SJCRH30 (cell line): ENCODE measurements around the gene LRRC47. TPM values are rescaled to one million over a fixed set of nuclear protein-coding genes. Genes with fewer than 3 reads are reported as not detected.
A peak's percentile ranks its signal among the peaks of the same experiment; 100 is the strongest.

ENCODE experiments used
- DNase-seq, 2 experiments: peaks; one replicate each; pipeline ENCODE4 v3.0.0-alpha.2; 2015 to 2020
- H3K27ac ChIP-seq: fragments of 250-450 bp; sonication (Bioruptor Pico); 2 replicates; pipeline ENCODE4 v1.5.1; 2020; ENCODE audit warnings: mild to moderate bottlenecking, moderate library complexity
- H3K27me3 ChIP-seq: fragments of 250-450 bp; sonication (Bioruptor Pico); 2 replicates; pipeline ENCODE4 v1.5.1; 2020; ENCODE audit warnings: mild to moderate bottlenecking, moderate library complexity
- H3K36me3 ChIP-seq: fragments of 250-450 bp; sonication (Bioruptor Pico); 2 replicates; pipeline ENCODE4 v1.5.1; 2020; ENCODE audit warnings: mild to moderate bottlenecking, moderate library complexity
- H3K4me1 ChIP-seq: fragments of 250-450 bp; sonication (Bioruptor Pico); 2 replicates; pipeline ENCODE4 v1.5.1; 2020; ENCODE audit warnings: mild to moderate bottlenecking, moderate library complexity
- H3K4me3 ChIP-seq: fragments of 250-450 bp; sonication (Bioruptor Pico); 2 replicates; pipeline ENCODE4 v1.5.1; 2020; ENCODE audit warnings: mild to moderate bottlenecking, moderate library complexity
- H3K9me3 ChIP-seq: fragments of 250-450 bp; sonication (Bioruptor Pico); replicated peaks from 2 replicates; pipeline ENCODE4 v1.5.1; 2020; ENCODE audit warnings: mild to moderate bottlenecking, moderate library complexity
- total RNA-seq: library from RNA; depleted of rRNA; stranded (reverse); fragments of >200 nt; shearing (Covaris generic); gene quantifications from 2 replicates; pipeline ENCODE4 v1.2.3, GENCODE V29; 2014

Gene LRRC47
- total RNA-seq, 1 experiment from 2014 or later, result 51.9 TPM

GRCh38 chr1:3785456-3786157 is 10.7 kb downstream of the LRRC47 start:
- H3K4me1 ChIP-seq, result no peaks in the 10 kb centered on the region
- H3K4me3 ChIP-seq, result no peak overlapping the region
- no peaks in the 10 kb centered on the region for H3K9me3 ChIP-seq
- H3K36me3 ChIP-seq, result peaks cover 66% of the 10 kb centered on the region
- no peaks in the 10 kb centered on the region for H3K27me3 ChIP-seq
- H3K27ac ChIP-seq, result no peak overlapping the region
- DNase-seq, result no peak

DNA sequence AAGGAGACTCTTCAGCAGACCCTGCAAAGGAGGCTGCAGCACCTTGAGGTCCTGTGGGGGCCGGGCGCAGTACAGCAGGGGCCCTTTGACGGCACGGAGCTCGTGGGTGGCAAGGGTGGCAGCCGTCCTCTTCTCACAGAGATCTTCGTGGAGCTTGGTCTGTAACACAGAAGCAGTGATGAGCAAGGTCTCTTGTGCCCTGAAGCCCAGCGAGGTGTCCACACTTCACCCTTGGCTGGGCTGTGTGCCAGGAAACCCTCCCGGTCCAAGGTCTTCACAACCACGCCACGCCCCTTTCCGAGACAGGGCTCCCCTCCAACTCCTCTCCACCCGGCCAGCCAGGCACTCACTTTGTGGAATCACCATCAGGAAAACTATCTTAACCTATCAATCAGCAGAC is 11.3 kb downstream of the LRRC47 start:
- Histone ChIP-seq H3K36me3 (peaks cover 71% of the 10 kb centered on the region), H3K9me3 (no peaks in the 10 kb centered on the region), H3K27me3 (no peaks in the 10 kb centered on the region), H3K4me3 (no peak overlapping the region), H3K4me1 (no peaks in the 10 kb centered on the region), H3K27ac (no peak overlapping the region)
- DNase-seq, result no peak

- Histone ChIP-seq H3K4me3 (no peak overlapping the region), H3K27ac (no peak overlapping the region), H3K27me3 (no peaks in the 10 kb centered on the region), H3K4me1 (no peaks in the 10 kb centered on the region), H3K9me3 (no peaks in the 10 kb centered on the region), H3K36me3 (peaks cover 83% of the 10 kb centered on the region)
- DNase-seq, result no peak
These were observed 12.4 kb downstream of the LRRC47 start for GRCh38 chr1:3783651-3784474.

DNA sequence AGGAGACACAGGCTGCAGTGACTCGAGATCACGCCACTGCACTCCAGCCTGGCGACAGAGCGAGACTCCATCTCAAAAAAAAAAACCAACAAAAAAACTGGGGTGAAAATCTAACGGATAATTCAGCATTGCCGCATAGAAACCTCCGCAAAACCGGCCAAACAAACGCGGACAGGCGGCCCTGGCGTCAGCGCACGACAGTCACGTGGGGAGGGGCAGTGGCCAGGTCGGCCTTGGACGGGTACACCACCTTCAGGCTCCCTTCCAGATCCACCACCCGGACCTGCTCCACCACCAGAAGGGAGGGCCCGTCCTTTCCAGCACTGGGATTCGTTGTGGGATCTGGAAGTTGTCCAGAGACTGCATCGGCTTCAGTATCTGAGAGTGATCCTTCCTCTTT is 15.4 kb downstream of the LRRC47 start:
- Histone ChIP-seq H3K9me3 (no peaks in the 10 kb centered on the region), H3K36me3 (peaks cover 66% of the 10 kb centered on the region), H3K4me1 (peaks cover 13% of the 10 kb centered on the region), H3K27me3 (no peaks in the 10 kb centered on the region), H3K27ac (no peak overlapping the region), H3K4me3 (no peak overlapping the region)
- DNase-seq, result no peak

GRCh38 chr1:3779912-3780416 is 16.3 kb downstream of the LRRC47 start:
- peaks cover 20% of the 10 kb centered on the region for H3K4me1 ChIP-seq
- no peaks in the 10 kb centered on the region for H3K27me3 ChIP-seq
- no peak for DNase-seq
- H3K9me3 ChIP-seq, result no peaks in the 10 kb centered on the region
- H3K4me3 ChIP-seq, result no peak overlapping the region
- no peak overlapping the region for H3K27ac ChIP-seq
- peaks cover 57% of the 10 kb centered on the region for H3K36me3 ChIP-seq

DNA sequence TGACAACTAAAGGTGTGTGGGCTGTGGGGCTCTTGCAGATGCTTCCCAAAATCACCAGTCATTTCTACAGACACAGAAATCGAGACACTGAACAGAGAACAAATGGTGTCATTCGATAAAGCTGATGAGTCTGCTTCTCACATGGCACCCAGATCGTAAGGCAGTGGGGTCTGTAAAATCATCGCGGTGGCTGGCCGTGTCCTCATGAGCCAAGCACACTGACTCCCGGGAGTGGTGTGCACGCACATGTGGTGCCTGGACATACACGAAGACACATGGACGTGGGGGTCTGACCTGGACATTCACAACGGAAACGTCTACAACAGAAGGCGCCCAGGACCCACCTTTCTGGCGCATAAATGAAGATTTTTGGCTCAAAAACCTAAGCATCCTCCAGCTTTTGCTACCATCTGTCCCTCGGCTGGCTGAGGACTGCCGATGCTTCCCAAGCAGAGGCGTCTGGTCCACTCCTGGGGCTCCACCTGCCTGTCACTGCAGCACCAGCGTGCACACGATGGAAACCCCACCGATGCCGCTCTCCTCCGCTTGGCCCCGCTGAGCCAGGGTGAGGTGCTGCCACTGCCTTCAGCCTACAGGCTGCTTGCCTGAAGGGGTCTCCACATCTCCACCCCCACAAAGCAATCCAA is 16.9 kb downstream of the LRRC47 start:
- no peaks in the 10 kb centered on the region for H3K9me3 ChIP-seq
- H3K4me3 ChIP-seq, result no peak overlapping the region
- no peak overlapping the region for H3K27ac ChIP-seq
- H3K36me3 ChIP-seq, result peaks cover 51% of the 10 kb centered on the region
- no peaks in the 10 kb centered on the region for H3K27me3 ChIP-seq
- no peak for DNase-seq
- peaks cover 24% of the 10 kb centered on the region for H3K4me1 ChIP-seq

DNA sequence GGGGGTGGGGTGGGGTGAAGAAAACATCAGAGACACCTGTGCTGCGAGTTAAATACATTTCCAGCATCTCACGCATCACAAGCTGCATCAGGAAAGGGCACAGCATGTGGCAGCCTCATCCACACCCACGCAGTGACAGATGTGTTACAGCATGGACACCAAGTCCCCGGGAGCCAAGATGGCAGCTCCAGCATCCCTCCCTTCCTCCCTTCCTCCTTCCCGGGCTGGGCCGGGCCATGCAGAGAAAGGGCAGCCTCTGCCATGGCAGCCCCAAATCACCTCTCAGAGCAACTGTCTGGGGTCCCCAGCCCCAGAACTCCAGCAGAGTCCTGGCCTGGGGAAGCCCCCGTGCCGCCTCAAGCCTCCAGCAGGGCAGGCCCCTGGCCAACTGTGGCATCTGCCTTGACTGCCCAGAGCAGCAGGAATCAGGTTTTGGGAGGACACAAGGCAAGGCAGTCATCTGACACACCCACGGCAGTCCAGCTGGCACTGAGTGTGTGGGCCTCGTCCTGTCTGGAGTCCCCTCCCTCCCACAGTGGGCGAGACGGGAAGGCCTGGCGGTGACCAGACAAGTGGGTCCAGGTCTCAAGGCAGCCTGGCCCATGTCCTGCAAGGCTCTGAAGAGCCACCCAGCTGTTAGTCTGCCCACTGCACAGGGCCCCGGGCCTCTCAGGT is 17.6 kb downstream of the LRRC47 start:
- no peak for DNase-seq
- H3K4me1 ChIP-seq, result peaks cover 31% of the 10 kb centered on the region
- peaks cover 45% of the 10 kb centered on the region for H3K36me3 ChIP-seq
- H3K27me3 ChIP-seq, result no peaks in the 10 kb centered on the region
- H3K27ac ChIP-seq, result no peak overlapping the region
- H3K9me3 ChIP-seq, result no peaks in the 10 kb centered on the region
- H3K4me3 ChIP-seq, result no peak overlapping the region

- Histone ChIP-seq H3K36me3 (peaks cover 38% of the 10 kb centered on the region), H3K4me1 (peaks cover 33% of the 10 kb centered on the region), H3K27me3 (no peaks in the 10 kb centered on the region), H3K9me3 (no peaks in the 10 kb centered on the region), H3K4me3 (no peak overlapping the region), H3K27ac (no peak overlapping the region)
- DNase-seq, result no peak
These were observed 18.4 kb downstream of the LRRC47 start for GRCh38 chr1:3777647-3778589.

DNA sequence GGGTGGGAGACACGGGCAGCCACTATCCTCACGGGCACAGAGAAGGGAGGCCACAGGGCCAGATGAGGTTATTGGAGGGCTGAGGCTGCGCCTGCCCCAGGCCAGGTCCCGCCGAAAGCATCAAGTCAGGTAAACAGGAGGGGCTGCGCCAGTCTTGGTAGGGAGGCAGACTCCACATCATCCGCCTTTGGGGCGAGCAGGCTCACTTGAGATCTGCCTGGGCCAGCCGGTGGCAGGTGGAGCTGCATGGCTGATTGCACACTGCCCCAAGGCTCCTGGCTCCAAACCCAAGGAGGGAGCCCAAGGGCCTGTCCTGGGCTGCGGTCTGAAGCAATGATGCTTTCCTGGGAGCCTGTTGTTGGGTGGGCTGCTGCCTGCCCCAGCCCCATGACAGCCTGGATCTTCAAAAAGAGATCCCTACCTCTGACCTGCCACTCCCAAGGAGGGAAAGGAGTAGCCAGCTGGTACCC is 19.2 kb downstream of the LRRC47 start:
- DNase-seq, result no peak
- no peaks in the 10 kb centered on the region for H3K27me3 ChIP-seq
- H3K27ac ChIP-seq, result no peak overlapping the region
- peaks cover 30% of the 10 kb centered on the region for H3K36me3 ChIP-seq
- H3K4me1 ChIP-seq, result peaks cover 33% of the 10 kb centered on the region
- H3K4me3 ChIP-seq, result no peak overlapping the region
- H3K9me3 ChIP-seq, result no peaks in the 10 kb centered on the region

DNA sequence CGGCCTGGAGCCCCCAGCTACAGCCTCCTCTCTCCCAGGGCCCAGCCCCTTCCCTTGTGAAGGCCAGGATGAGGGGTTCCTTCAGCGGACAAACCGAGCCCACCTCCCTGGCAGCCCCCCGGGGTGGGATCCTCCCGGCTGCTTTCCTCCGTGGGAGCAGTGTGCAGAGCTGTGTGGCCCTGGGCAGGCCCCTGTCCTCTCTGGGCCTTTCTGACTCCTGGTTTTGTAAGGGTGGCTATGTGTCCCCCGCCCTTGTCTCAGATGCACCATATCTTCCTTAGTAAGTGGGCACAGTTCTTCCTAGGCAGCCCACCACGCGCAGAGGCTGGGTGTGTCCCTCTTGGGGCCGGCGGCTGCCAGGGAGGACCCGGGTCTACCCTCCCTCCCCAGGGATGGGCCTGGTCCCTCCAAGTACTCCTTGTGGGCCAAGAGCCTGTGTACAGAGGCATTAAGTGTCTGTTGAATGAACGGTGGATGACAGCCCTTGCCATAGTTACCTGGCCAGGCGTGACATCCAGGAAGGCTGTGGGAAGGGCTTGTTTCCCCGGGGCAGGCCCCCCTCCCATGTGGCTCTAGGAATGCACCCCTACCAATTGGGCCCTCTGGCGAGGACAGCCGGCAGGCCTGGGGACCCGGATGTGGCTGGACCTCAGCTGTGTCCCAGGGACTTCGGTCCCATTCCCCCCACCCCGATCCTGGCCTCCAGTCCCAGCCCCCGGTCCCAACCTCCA is 19.9 kb downstream of the LRRC47 start:
- Histone ChIP-seq H3K4me1 (peaks cover 33% of the 10 kb centered on the region), H3K27me3 (peaks cover 3% of the 10 kb centered on the region), H3K27ac (no peak overlapping the region; the same call in 1 of the 2 replicates), H3K9me3 (no peaks in the 10 kb centered on the region), H3K4me3 (no peak overlapping the region; the same call in 1 of the 2 replicates), H3K36me3 (peaks cover 22% of the 10 kb centered on the region)
- no peak for DNase-seq

DNA sequence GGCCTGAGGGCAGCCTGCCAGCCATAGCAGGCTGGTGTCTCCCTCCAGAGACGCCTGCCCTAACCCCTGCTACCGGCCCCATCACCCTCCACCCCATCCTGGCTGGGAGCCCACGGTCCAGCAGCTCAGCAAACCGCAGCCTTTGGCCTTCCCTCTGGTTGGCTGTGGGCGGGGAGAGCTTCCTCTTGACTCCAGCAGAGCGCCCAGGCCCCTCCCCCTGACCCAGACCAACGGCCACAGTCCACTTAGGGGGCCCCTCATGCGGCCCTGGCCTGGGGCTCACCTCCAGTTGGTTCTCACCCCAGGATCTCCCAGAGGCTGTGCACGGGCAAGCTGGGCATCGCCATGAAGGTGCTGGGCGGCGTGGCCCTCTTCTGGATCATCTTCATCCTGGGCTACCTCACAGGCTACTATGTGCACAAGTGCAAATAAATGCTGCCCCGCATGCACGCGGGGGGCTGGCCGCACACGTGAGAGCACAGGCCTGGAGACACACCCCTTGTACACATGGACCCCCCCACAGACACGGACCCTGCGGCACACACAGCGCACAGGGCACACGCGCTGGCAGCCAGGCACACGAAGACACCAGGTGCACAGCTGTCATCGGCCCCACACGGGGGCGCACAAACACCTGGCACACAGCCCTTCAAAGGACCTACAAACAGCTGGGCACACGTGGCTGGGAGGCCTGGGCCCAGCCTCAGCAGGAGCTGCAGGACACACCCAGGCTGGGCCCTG is 20.6 kb downstream of the LRRC47 start:
- H3K4me3 ChIP-seq, result peak overlapping the region; percentile 9
- H3K27me3 ChIP-seq, result peaks cover 7% of the 10 kb centered on the region
- H3K27ac ChIP-seq, result no peak overlapping the region; the same call in 1 of the 2 replicates
- H3K36me3 ChIP-seq, result peaks cover 17% of the 10 kb centered on the region; the same call in 1 of the 2 replicates
- peaks cover 33% of the 10 kb centered on the region for H3K4me1 ChIP-seq
- no peaks in the 10 kb centered on the region for H3K9me3 ChIP-seq
- DNase-seq, result peak; percentile 91 to 92

- H3K27ac ChIP-seq, result no peak overlapping the region
- no peaks in the 10 kb centered on the region for H3K9me3 ChIP-seq
- H3K27me3 ChIP-seq, result peaks cover 7% of the 10 kb centered on the region
- peaks cover 11% of the 10 kb centered on the region; the same call in 1 of the 2 replicates for H3K36me3 ChIP-seq
- H3K4me3 ChIP-seq, result peak overlapping the region; percentile 9
- peak; percentile 49 to 76 for DNase-seq
- peaks cover 33% of the 10 kb centered on the region for H3K4me1 ChIP-seq
These were observed 21.3 kb downstream of the LRRC47 start for GRCh38 chr1:3774946-3775489.
